ENCODE data around the gene PSMA6. TPM values are rescaled to one million over a fixed set of nuclear protein-coding genes. Genes with fewer than 3 reads are reported as not detected.

Gene PSMA6
- total and polyA plus RNA-seq, 2 of the 13 experiments (the other 11 are each of a cell fraction or from before 2014, with no cell fraction given) = 525 to 1,109 TPM

DNA sequence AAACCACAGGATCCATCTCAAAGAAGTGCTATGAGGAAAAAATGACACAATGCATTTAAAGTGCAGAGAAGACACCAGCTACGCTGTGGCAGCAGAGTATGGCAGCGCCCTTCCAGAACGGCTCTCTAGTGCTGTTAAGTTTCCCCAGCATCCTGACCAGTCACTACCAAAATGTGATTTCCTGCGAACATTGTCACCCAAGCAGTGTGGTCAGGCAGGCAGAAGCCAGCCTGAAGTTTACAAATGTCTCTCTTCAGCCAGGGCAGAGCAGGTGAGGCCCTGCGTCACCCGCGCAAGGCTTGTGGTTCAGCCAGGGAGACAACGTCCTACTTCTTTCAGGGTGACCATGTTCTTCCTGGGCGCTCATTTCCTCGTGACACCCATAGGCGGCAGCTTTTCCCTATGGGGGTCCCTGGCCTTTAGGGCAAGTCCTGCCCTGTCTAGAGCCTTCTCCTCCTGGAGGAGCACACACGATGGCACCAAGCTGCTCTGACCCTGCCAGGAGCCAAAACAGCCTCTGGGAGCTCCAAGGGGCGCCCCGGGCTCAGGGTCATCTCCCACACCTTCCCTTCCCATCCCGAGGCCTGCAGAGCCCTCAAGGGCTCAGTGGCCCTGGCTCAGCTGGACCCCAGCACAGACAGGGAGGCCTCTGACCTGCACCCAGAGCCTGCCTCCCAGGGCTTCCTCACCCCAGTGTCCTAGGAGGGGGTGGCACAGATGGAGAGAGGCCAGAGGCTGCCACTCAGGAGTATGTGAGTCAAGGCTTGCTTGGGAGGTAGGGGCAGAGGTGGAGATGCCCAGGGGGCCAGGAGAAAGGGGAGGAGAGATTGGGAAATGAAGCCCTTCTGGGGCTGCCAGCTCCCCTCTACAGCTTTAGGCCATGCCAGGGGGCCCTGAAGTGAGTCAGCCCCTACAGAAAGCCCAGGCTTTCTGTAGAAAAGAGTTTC, 41.9 kb downstream of the PSMA6 start (continued):
- TF ChIP-seq, protein P1, sequence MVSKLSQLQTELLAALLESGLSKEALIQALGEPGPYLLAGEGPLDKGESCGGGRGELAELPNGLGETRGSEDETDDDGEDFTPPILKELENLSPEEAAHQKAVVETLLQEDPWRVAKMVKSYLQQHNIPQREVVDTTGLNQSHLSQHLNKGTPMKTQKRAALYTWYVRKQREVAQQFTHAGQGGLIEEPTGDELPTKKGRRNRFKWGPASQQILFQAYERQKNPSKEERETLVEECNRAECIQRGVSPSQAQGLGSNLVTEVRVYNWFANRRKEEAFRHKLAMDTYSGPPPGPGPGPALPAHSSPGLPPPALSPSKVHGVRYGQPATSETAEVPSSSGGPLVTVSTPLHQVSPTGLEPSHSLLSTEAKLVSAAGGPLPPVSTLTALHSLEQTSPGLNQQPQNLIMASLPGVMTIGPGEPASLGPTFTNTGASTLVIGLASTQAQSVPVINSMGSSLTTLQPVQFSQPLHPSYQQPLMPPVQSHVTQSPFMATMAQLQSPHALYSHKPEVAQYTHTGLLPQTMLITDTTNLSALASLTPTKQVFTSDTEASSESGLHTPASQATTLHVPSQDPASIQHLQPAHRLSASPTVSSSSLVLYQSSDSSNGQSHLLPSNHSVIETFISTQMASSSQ (IDR thresholded peaks at IDR 0.05; ENCODE audit: low read depth) = no peak
- TF ChIP-seq, protein P1 (CRISPR knock-in tag; IDR thresholded peaks at IDR 0.05; ENCODE audit: borderline replicate concordance) = peak; percentile 49; the same call in 1 of the 2 replicates
- TF ChIP-seq ZNF17 (CRISPR knock-in tag; IDR thresholded peaks at IDR 0.05) = no peak
- no peak for TF ChIP-seq RFX5 (IDR thresholded peaks at IDR 0.05; ENCODE audit: low read depth, low read length)
- TF ChIP-seq PAWR (CRISPR knock-in tag; IDR thresholded peaks at IDR 0.05; ENCODE audit: borderline replicate concordance) = no peak
- TF ChIP-seq, protein P2, sequence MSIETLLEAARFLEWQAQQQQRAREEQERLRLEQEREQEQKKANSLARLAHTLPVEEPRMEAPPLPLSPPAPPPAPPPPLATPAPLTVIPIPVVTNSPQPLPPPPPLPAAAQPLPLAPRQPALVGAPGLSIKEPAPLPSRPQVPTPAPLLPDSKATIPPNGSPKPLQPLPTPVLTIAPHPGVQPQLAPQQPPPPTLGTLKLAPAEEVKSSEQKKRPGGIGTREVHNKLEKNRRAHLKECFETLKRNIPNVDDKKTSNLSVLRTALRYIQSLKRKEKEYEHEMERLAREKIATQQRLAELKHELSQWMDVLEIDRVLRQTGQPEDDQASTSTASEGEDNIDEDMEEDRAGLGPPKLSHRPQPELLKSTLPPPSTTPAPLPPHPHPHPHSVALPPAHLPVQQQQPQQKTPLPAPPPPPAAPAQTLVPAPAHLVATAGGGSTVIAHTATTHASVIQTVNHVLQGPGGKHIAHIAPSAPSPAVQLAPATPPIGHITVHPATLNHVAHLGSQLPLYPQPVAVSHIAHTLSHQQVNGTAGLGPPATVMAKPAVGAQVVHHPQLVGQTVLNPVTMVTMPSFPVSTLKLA (IDR thresholded peaks at IDR 0.05) = no peak
- TF ChIP-seq, protein P3, sequence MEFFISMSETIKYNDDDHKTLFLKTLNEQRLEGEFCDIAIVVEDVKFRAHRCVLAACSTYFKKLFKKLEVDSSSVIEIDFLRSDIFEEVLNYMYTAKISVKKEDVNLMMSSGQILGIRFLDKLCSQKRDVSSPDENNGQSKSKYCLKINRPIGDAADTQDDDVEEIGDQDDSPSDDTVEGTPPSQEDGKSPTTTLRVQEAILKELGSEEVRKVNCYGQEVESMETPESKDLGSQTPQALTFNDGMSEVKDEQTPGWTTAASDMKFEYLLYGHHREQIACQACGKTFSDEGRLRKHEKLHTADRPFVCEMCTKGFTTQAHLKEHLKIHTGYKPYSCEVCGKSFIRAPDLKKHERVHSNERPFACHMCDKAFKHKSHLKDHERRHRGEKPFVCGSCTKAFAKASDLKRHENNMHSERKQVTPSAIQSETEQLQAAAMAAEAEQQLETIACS (CRISPR knock-in tag; IDR thresholded peaks at IDR 0.05) = no peak
- TF ChIP-seq GATA4 (IDR thresholded peaks at IDR 0.05; ENCODE audit: borderline replicate concordance, low read depth) = no peak
- no peak for TF ChIP-seq TCF7 (IDR thresholded peaks at IDR 0.05; ENCODE audit: low read depth)
- TF ChIP-seq KMT2A (CRISPR knock-in tag; IDR thresholded peaks at IDR 0.05) = peak; percentile 39; the same call in 1 of the 2 replicates
- 0 out of 2 replicates have a peak, but pooled peaks have one; percentile 12 for TF ChIP-seq DPF2 (CRISPR knock-in tag; IDR thresholded peaks at IDR 0.05; ENCODE audit: borderline replicate concordance, low read depth)
- no peak for TF ChIP-seq ZNF746 (CRISPR knock-in tag; IDR thresholded peaks at IDR 0.05)
- no peak for TF ChIP-seq NCOA5 (CRISPR knock-in tag; IDR thresholded peaks at IDR 0.05)
- TF ChIP-seq, protein P4, sequence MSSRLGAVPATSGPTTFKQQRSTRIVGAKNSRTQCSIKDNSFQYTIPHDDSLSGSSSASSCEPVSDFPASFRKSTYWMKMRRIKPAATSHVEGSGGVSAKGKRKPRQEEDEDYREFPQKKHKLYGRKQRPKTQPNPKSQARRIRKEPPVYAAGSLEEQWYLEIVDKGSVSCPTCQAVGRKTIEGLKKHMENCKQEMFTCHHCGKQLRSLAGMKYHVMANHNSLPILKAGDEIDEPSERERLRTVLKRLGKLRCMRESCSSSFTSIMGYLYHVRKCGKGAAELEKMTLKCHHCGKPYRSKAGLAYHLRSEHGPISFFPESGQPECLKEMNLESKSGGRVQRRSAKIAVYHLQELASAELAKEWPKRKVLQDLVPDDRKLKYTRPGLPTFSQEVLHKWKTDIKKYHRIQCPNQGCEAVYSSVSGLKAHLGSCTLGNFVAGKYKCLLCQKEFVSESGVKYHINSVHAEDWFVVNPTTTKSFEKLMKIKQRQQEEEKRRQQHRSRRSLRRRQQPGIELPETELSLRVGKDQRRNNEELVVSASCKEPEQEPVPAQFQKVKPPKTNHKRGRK (CRISPR knock-in tag; IDR thresholded peaks at IDR 0.05) = no peak
- TF ChIP-seq, protein P5, sequence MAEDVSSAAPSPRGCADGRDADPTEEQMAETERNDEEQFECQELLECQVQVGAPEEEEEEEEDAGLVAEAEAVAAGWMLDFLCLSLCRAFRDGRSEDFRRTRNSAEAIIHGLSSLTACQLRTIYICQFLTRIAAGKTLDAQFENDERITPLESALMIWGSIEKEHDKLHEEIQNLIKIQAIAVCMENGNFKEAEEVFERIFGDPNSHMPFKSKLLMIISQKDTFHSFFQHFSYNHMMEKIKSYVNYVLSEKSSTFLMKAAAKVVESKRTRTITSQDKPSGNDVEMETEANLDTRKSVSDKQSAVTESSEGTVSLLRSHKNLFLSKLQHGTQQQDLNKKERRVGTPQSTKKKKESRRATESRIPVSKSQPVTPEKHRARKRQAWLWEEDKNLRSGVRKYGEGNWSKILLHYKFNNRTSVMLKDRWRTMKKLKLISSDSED (CRISPR knock-in tag; IDR thresholded peaks at IDR 0.05) = no peak
- 0 out of 2 replicates have a peak, but pooled peaks have one; percentile 53 for TF ChIP-seq ZIK1 (CRISPR knock-in tag; IDR thresholded peaks at IDR 0.05; ENCODE audit: borderline replicate concordance, low read depth)
